ENCODE results near the gene PDE4B.

PDE4B gene

GRCh38 chr1:66177510-66177909, 384.8 kb downstream of the PDE4B start:
- DNase-seq (ENCODE audit: low spot score) = no peak
- TF ChIP-seq CTCF (IDR thresholded peaks at IDR 0.05; ENCODE audit: borderline replicate concordance, control extremely low read depth, extremely low read depth, insufficient read depth, missing control alignments) = no peak
- in situ Hi-C loops (cut with MboI; ENCODE audit: low sequenced_read_pairs, unreplicated experiment) = no loop called here

GRCh38 chr1:66182026-66182425, 389.3 kb downstream of the PDE4B start:
- DNase-seq (ENCODE audit: low spot score) = no peak
- TF ChIP-seq CTCF (IDR thresholded peaks at IDR 0.05; ENCODE audit: borderline replicate concordance, control extremely low read depth, extremely low read depth, insufficient read depth, missing control alignments) = no peak
- in situ Hi-C loops (cut with MboI; ENCODE audit: low sequenced_read_pairs, unreplicated experiment) = no loop called here

- no peak for DNase-seq (ENCODE audit: low spot score)
- TF ChIP-seq CTCF (IDR thresholded peaks at IDR 0.05; ENCODE audit: borderline replicate concordance, control extremely low read depth, extremely low read depth, insufficient read depth, missing control alignments) = no peak
Measured at GRCh38 chr1:66182551-66183178, 390.0 kb downstream of the PDE4B start.

GRCh38 chr1:66183400-66183799, 390.7 kb downstream of the PDE4B start:
- in situ Hi-C loops (cut with MboI; ENCODE audit: low sequenced_read_pairs, unreplicated experiment) = no loop called here
- TF ChIP-seq CTCF (IDR thresholded peaks at IDR 0.05; ENCODE audit: borderline replicate concordance, control extremely low read depth, extremely low read depth, insufficient read depth, missing control alignments) = no peak
- no peak for DNase-seq (ENCODE audit: low spot score)

More at GRCh38 chr1:66182551-66183178, 390.0 kb downstream of the PDE4B start:
- in situ Hi-C loops (cut with MboI; ENCODE audit: low sequenced_read_pairs, unreplicated experiment) = no loop called here

- in situ Hi-C loops (cut with MboI; ENCODE audit: low sequenced_read_pairs, unreplicated experiment) = no loop called here
- TF ChIP-seq CTCF (IDR thresholded peaks at IDR 0.05; ENCODE audit: borderline replicate concordance, control extremely low read depth, extremely low read depth, insufficient read depth, missing control alignments) = no peak
- no peak for DNase-seq (ENCODE audit: low spot score)
Measured at GRCh38 chr1:66197120-66197519, 404.4 kb downstream of the PDE4B start.

- no peak for TF ChIP-seq CTCF (IDR thresholded peaks at IDR 0.05; ENCODE audit: borderline replicate concordance, control extremely low read depth, extremely low read depth, insufficient read depth, missing control alignments)
- in situ Hi-C loops (cut with MboI; ENCODE audit: low sequenced_read_pairs, unreplicated experiment) = no loop called here
- DNase-seq (ENCODE audit: low spot score) = no peak
Measured at GRCh38 chr1:66197785-66198184, 405.1 kb downstream of the PDE4B start.

All from GM13976 (cell line).